GM19035 (cell line): ENCODE measurements around the gene TRIOBP.

Experiments
- ATAC-seq: cut with Tn5 transposase; IDR thresholded peaks from one replicate; pipeline ENCODE4 v1.9.1; 2021; ENCODE audit not compliant: unreplicated experiment

TRIOBP gene

GRCh38 chr22:37747080-37747714, 50.3 kb downstream of the TRIOBP start:
- ATAC-seq = no peak

GRCh38 chr22:37747715-37748100, 50.9 kb downstream of the TRIOBP start:
- no peak for ATAC-seq

GRCh38 chr22:37748659-37749058, 51.8 kb downstream of the TRIOBP start:
- no peak for ATAC-seq

- no peak for ATAC-seq
Measured at GRCh38 chr22:37749226-37749625, 52.4 kb downstream of the TRIOBP start.

- no peak for ATAC-seq
Measured at GRCh38 chr22:37749831-37750595, 53.2 kb downstream of the TRIOBP start.

GRCh38 chr22:37750596-37751162, 53.8 kb downstream of the TRIOBP start:
- ATAC-seq = no peak

- no peak for ATAC-seq
Measured at GRCh38 chr22:37751449-37752188, 54.8 kb downstream of the TRIOBP start.

- no peak for ATAC-seq
Measured at GRCh38 chr22:37752189-37753087, 55.6 kb downstream of the TRIOBP start.

GRCh38 chr22:37753746-37754145, 56.9 kb downstream of the TRIOBP start:
- ATAC-seq = no peak

- no peak for ATAC-seq
Measured at GRCh38 chr22:37757663-37758062, 60.8 kb downstream of the TRIOBP start.

- no peak for ATAC-seq
Measured at GRCh38 chr22:37758694-37759093, 61.8 kb downstream of the TRIOBP start.

GRCh38 chr22:37759281-37759680, 62.4 kb downstream of the TRIOBP start:
- ATAC-seq = no peak

- ATAC-seq = no peak
Measured at GRCh38 chr22:37760152-37760551, 63.3 kb downstream of the TRIOBP start.

GRCh38 chr22:37762389-37762836, 65.6 kb downstream of the TRIOBP start:
- ATAC-seq = no peak

- no peak for ATAC-seq
Measured at GRCh38 chr22:37763012-37763411, 66.2 kb downstream of the TRIOBP start.

- no peak for ATAC-seq
Measured at GRCh38 chr22:37763652-37764051, 66.8 kb downstream of the TRIOBP start.

- ATAC-seq = no peak
Measured at GRCh38 chr22:37764622-37765021, 67.8 kb downstream of the TRIOBP start.

- ATAC-seq = no peak
Measured at GRCh38 chr22:37765498-37765897, 68.7 kb downstream of the TRIOBP start.

- no peak for ATAC-seq
Measured at GRCh38 chr22:37765953-37766576, 69.2 kb downstream of the TRIOBP start.

GRCh38 chr22:37768273-37768672, 71.4 kb downstream of the TRIOBP start:
- no peak for ATAC-seq
